CD4-positive, alpha-beta memory T cell (primary cell): ENCODE measurements around the gene HIBADH. TPM values are rescaled to one million over a fixed set of nuclear protein-coding genes. Genes with fewer than 3 reads are reported as not detected.

Source experiments
- CTCF ChIA-PET: fragments of 350-600 bp; sonication (Branson Sonifier 250); formaldehyde crosslinking; loops from one replicate; lab custom pipeline; 2021; ENCODE audit warnings: inconsistent platforms; ENCODE audit not compliant: partially characterized antibody; lab: Charles Lee
- POLR2A ChIA-PET: fragments of 350-600 bp; sonication (Branson Sonifier 250); formaldehyde crosslinking; loops from one replicate; lab custom pipeline; 2021; ENCODE audit not compliant: partially characterized antibody; lab: Charles Lee
- DNase-seq, 5 donors: peaks; one replicate each; pipeline versions ENCODE4 v3.0.0 to v3.0.0-alpha.2; 2020 to 2022; ENCODE audit warnings: mixed read lengths in 1 of 5
- H3K27ac ChIP-seq: one replicate; pipeline ENCODE4 v1.7.0; 2013; ENCODE audit warnings: low read depth, low read length
- H3K27me3 ChIP-seq: 2 replicates; pipeline ENCODE4 v1.7.0; 2013; ENCODE audit warnings: mild to moderate bottlenecking, low read length, moderate library complexity; ENCODE audit not compliant: insufficient read depth
- H3K36me3 ChIP-seq: 2 replicates; pipeline ENCODE4 v1.7.0; 2013; ENCODE audit warnings: mild to moderate bottlenecking, low read length, moderate library complexity; ENCODE audit not compliant: insufficient read depth
- H3K4me1 ChIP-seq: 2 replicates; pipeline ENCODE4 v1.7.0; 2013; ENCODE audit warnings: mild to moderate bottlenecking, low read length, moderate library complexity; ENCODE audit not compliant: insufficient read depth
- H3K4me3 ChIP-seq, 2 donors: one replicate each; pipeline ENCODE4 v1.7.0; 2013; ENCODE audit warnings: low read length in 2 of 2, mild to moderate bottlenecking in 1 of 2
- H3K9me3 ChIP-seq, 2 donors: one replicate each; pipeline ENCODE4 v1.7.0; 2013; ENCODE audit warnings: low read length in 2 of 2, control low read depth in 1 of 2; ENCODE audit not compliant: control insufficient read depth in 1 of 2
- H3K27ac Mint-ChIP-seq, 7 donors: one replicate each; pipeline ENCODE4 v1.8.0; 2020 to 2021; ENCODE audit warnings: mixed read lengths in 7 of 7, mild to moderate bottlenecking in 6 of 7, inconsistent platforms in 3 of 7, moderate library complexity in 3 of 7
- H3K27me3 Mint-ChIP-seq, 2 donors: one replicate each; pipeline ENCODE4 v1.8.0; 2020 to 2021; ENCODE audit warnings: mixed read lengths in 2 of 2
- H3K36me3 Mint-ChIP-seq, 2 donors: one replicate each; pipeline ENCODE4 v1.8.0; 2020 to 2021; ENCODE audit warnings: mixed read lengths in 2 of 2, inconsistent platforms in 1 of 2, mild to moderate bottlenecking in 1 of 2
- H3K4me1 Mint-ChIP-seq, 4 donors: one replicate each; pipeline ENCODE4 v1.8.0; 2020 to 2021; ENCODE audit warnings: mixed read lengths in 4 of 4, mild to moderate bottlenecking in 1 of 4
- H3K4me3 Mint-ChIP-seq, 8 donors: one replicate each; pipeline ENCODE4 v1.8.0; 2020 to 2021; ENCODE audit warnings: mixed read lengths in 8 of 8, mild to moderate bottlenecking in 7 of 8, moderate library complexity in 6 of 8, inconsistent platforms in 3 of 8
- H3K9me3 Mint-ChIP-seq, 8 donors: one replicate each; pipeline ENCODE4 v1.8.0; 2020 to 2021; ENCODE audit warnings: mixed read lengths in 8 of 8, mild to moderate bottlenecking in 5 of 8, inconsistent platforms in 3 of 8, moderate library complexity in 1 of 8
- intact Hi-C: fragments of 100-400 bp; cut with micrococcal nuclease; formaldehyde crosslinking; loops from one replicate; pipeline ENCODE4 v1.15.1; 2023
- polyA plus RNA-seq, 2 donors: library from polyadenylated mRNA; unstranded; fragments of 300-500 nt; fragmentation: Illumina TruSeq; gene quantifications; one replicate each; pipeline ENCODE4 v1.2.3, GENCODE V29; 2021
- total RNA-seq, 2 experiments: library from RNA; stranded (reverse); gene quantifications; one replicate each; pipeline ENCODE4 v1.2.3, GENCODE V29; 2021

The HIBADH gene
- total and polyA plus RNA-seq, 4 experiments from 2014 or later = 13.6 to 51.3 (median 21.2) TPM

GRCh38 chr7:27603813-27604212 lies 58.9 kb downstream of the HIBADH start:
- POLR2A ChIA-PET = no interaction called here

GRCh38 chr7:27602766-27603165 lies 59.9 kb downstream of the HIBADH start:
- Mint-ChIP-seq H3K9me3 (peaks cover 0 to 2% (median 0%) of the 10 kb centered on the region in 8 donors), H3K36me3 (peaks cover 11 to 20% of the 10 kb centered on the region in 2 donors), H3K4me3 (no peak overlapping the region), H3K27me3 (no peaks in the 10 kb centered on the region), H3K27ac (no peak overlapping the region), H3K4me1 (peaks cover 0 to 2% (median 0%) of the 10 kb centered on the region in 4 donors)
- Histone ChIP-seq H3K27me3 (no peaks in the 10 kb centered on the region), H3K9me3 (no peaks in the 10 kb centered on the region), H3K27ac (no peak overlapping the region), H3K36me3 (no peaks in the 10 kb centered on the region), H3K4me3 (no peak overlapping the region), H3K4me1 (no peaks in the 10 kb centered on the region)
- POLR2A ChIA-PET = no interaction called here
- DNase-seq = no peak
- CTCF ChIA-PET = no interaction called here
- intact Hi-C loops = no loop called here

More at GRCh38 chr7:27603813-27604212, 58.9 kb downstream of the HIBADH start:
- Mint-ChIP-seq H3K4me1 (peaks cover 0 to 2% (median 0%) of the 10 kb centered on the region in 4 donors), H3K9me3 (peaks cover 0 to 2% (median 0%) of the 10 kb centered on the region in 8 donors), H3K27ac (peak overlapping the region in 1 of 7 donors; percentile 1), H3K4me3 (no peak overlapping the region), H3K36me3 (peaks cover 6 to 14% of the 10 kb centered on the region in 2 donors), H3K27me3 (no peaks in the 10 kb centered on the region)
- Histone ChIP-seq H3K9me3 (no peaks in the 10 kb centered on the region), H3K27ac (no peak overlapping the region), H3K4me3 (no peak overlapping the region), H3K27me3 (no peaks in the 10 kb centered on the region), H3K36me3 (no peaks in the 10 kb centered on the region), H3K4me1 (no peaks in the 10 kb centered on the region)
- CTCF ChIA-PET = no interaction called here
- intact Hi-C loops = no loop called here
- DNase-seq = no peak

GRCh38 chr7:27601217-27601616 lies 61.5 kb downstream of the HIBADH start:
- Mint-ChIP-seq H3K4me1 (no peaks in the 10 kb centered on the region), H3K27me3 (no peaks in the 10 kb centered on the region), H3K4me3 (no peak overlapping the region), H3K9me3 (peaks cover 0 to 2% (median 0%) of the 10 kb centered on the region in 8 donors), H3K27ac (no peak overlapping the region), H3K36me3 (peaks cover 9 to 15% of the 10 kb centered on the region in 2 donors)
- no peak overlapping the region for H3K4me3 ChIP-seq
- no peak overlapping the region for H3K27ac ChIP-seq
- H3K27me3 ChIP-seq = no peaks in the 10 kb centered on the region
- no peak for DNase-seq
- ChIA-PET CTCF (interaction anchor here (0.6 kb wide), 1 partner anchor 148 kb away, joined by 3 read pairs; no protein-coding TSS in a partner anchor), POLR2A (no interaction called here)
- no peaks in the 10 kb centered on the region for H3K4me1 ChIP-seq
- no peaks in the 10 kb centered on the region for H3K36me3 ChIP-seq
- no peaks in the 10 kb centered on the region for H3K9me3 ChIP-seq
- intact Hi-C loops = no loop called here

- ChIA-PET POLR2A (no interaction called here), CTCF (no interaction called here)
- Histone ChIP-seq H3K4me1 (no peaks in the 10 kb centered on the region), H3K4me3 (no peak overlapping the region), H3K27me3 (no peaks in the 10 kb centered on the region), H3K36me3 (no peaks in the 10 kb centered on the region), H3K27ac (no peak overlapping the region), H3K9me3 (no peaks in the 10 kb centered on the region)
- no peak for DNase-seq
- no peak overlapping the region for H3K27ac Mint-ChIP-seq
- H3K27me3 Mint-ChIP-seq = no peaks in the 10 kb centered on the region
- H3K36me3 Mint-ChIP-seq = peaks cover 9 to 20% of the 10 kb centered on the region in 2 donors
- no peaks in the 10 kb centered on the region for H3K4me1 Mint-ChIP-seq
- intact Hi-C loops = no loop called here
- peaks cover 0 to 2% (median 0%) of the 10 kb centered on the region in 8 donors for H3K9me3 Mint-ChIP-seq
- no peak overlapping the region for H3K4me3 Mint-ChIP-seq
These were observed 62.4 kb downstream of the HIBADH start for GRCh38 chr7:27600247-27600646.

GRCh38 chr7:27595009-27595408 lies 67.7 kb downstream of the HIBADH start:
- Histone ChIP-seq H3K4me1 (no peaks in the 10 kb centered on the region), H3K4me3 (no peak overlapping the region), H3K27me3 (no peaks in the 10 kb centered on the region), H3K27ac (no peak overlapping the region), H3K9me3 (no peaks in the 10 kb centered on the region), H3K36me3 (no peaks in the 10 kb centered on the region)
- no peak for DNase-seq
- intact Hi-C loops = no loop called here
- Mint-ChIP-seq H3K4me3 (no peak overlapping the region), H3K27me3 (no peaks in the 10 kb centered on the region), H3K9me3 (peaks cover 0 to under 1% (median 0%) of the 10 kb centered on the region in 8 donors), H3K4me1 (no peaks in the 10 kb centered on the region), H3K36me3 (peaks cover 15 to 40% of the 10 kb centered on the region in 2 donors), H3K27ac (no peak overlapping the region)
- CTCF ChIA-PET = no interaction called here
- POLR2A ChIA-PET = no interaction called here

GRCh38 chr7:27593226-27593625 lies 69.5 kb downstream of the HIBADH start:
- POLR2A ChIA-PET = no interaction called here
- CTCF ChIA-PET = interaction anchor here (0.6 kb wide), 1 partner anchor 38 kb away, joined by 3 read pairs; no protein-coding TSS in a partner anchor
- intact Hi-C loops = no loop called here

GRCh38 chr7:27590416-27590815 lies 72.3 kb downstream of the HIBADH start:
- H3K36me3 ChIP-seq = no peaks in the 10 kb centered on the region
- Mint-ChIP-seq H3K4me1 (no peaks in the 10 kb centered on the region), H3K27ac (no peak overlapping the region), H3K4me3 (no peak overlapping the region), H3K27me3 (no peaks in the 10 kb centered on the region), H3K9me3 (no peaks in the 10 kb centered on the region), H3K36me3 (peaks cover 16 to 27% of the 10 kb centered on the region in 2 donors)
- DNase-seq = no peak
- ChIA-PET POLR2A (no interaction called here), CTCF (no interaction called here)
- H3K27me3 ChIP-seq = no peaks in the 10 kb centered on the region
- no peak overlapping the region for H3K27ac ChIP-seq
- H3K9me3 ChIP-seq = no peaks in the 10 kb centered on the region
- no peaks in the 10 kb centered on the region for H3K4me1 ChIP-seq
- intact Hi-C loops = no loop called here
- H3K4me3 ChIP-seq = no peak overlapping the region

More at GRCh38 chr7:27593226-27593625, 69.5 kb downstream of the HIBADH start:
- Mint-ChIP-seq H3K4me1 (no peaks in the 10 kb centered on the region), H3K4me3 (no peak overlapping the region), H3K27ac (no peak overlapping the region), H3K9me3 (no peaks in the 10 kb centered on the region), H3K27me3 (no peaks in the 10 kb centered on the region), H3K36me3 (peaks cover 13 to 35% of the 10 kb centered on the region in 2 donors)
- no peak overlapping the region for H3K4me3 ChIP-seq
- no peaks in the 10 kb centered on the region for H3K36me3 ChIP-seq
- H3K27ac ChIP-seq = no peak overlapping the region
- no peak for DNase-seq
- no peaks in the 10 kb centered on the region for H3K9me3 ChIP-seq
- no peaks in the 10 kb centered on the region for H3K4me1 ChIP-seq
- no peaks in the 10 kb centered on the region for H3K27me3 ChIP-seq
